HG03159 (cell line): ENCODE results near the gene CHD6.

ENCODE experiments used
- ATAC-seq: cut with Tn5 transposase; IDR thresholded peaks from one replicate; pipeline ENCODE4 v1.9.1; 2021; ENCODE audit warnings: mild to moderate bottlenecking, moderate library complexity; ENCODE audit not compliant: unreplicated experiment

CHD6 gene

DNA sequence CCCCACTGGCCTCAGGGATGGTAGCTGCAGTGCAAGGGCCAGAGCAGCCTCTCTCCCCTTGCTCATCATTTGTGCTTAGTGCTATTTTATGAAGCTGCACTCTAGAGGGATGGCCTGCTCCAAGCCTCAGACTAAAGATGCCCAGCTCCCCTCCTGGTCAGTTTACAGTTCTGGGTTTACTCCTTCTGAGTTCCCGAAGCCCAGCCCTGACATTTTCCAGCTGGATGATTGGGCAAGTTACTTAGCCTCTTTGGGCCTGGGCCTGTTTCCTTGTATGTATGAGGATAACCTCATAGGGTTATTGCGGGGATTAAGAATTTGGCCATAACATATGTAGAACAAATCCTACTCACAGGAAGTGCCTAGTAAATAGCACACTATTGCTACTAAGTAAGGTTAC lies 219.8 kb downstream of the CHD6 start:
- ATAC-seq, result no peak

- ATAC-seq, result no peak
Measured at GRCh38 chr20:41395667-41396664, 222.2 kb downstream of the CHD6 start.

- no peak for ATAC-seq
Measured at GRCh38 chr20:41394931-41395666, 223.1 kb downstream of the CHD6 start.

GRCh38 chr20:41394081-41394480 lies 224.1 kb downstream of the CHD6 start:
- ATAC-seq, result no peak

DNA sequence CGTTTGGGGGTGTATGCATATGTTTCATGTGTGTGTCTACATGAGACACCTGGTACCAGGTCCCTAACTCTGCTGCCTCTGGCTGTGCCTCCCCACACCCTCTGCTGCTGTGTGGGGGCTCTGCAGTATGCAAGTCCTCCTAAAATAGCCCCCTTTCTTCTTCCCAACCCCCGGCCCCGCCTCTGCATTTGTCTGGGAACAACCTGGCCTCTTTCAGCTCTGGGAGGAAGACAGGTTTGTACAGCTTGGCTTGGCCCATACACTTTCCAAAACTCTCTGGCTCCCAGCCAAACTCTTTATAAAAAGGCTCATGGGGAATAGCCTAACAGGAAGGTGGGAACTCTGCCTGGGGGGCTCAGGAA lies 224.5 kb downstream of the CHD6 start:
- ATAC-seq, result no peak

GRCh38 chr20:41392871-41393704 lies 225.1 kb downstream of the CHD6 start:
- no peak for ATAC-seq

- ATAC-seq, result no peak
Measured at GRCh38 chr20:41392295-41392694, 225.9 kb downstream of the CHD6 start.

DNA sequence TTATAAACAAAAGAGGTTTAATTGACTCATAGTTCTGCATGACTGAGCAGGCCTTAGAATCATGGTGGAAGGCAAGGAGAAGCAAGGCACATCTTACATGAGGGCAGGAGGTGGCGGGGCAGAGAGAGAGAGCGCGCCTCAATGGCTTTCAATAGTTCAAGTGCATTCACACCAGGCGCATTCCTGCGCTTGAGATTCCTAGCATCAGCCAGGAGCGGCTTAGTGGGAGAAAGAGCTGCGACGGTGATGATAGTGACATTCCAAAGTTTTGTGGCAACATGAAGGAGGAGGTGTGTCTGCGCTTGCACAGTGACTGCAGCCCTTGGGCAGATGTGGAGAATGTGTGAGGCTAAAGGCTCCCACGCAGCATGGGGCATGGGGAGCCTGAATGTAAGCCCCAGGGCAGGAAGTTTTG lies 226.6 kb downstream of the CHD6 start:
- ATAC-seq, result no peak

GRCh38 chr20:41390889-41391288 lies 227.3 kb downstream of the CHD6 start:
- ATAC-seq, result no peak

GRCh38 chr20:41387444-41387851 lies 230.7 kb downstream of the CHD6 start:
- no peak for ATAC-seq

- ATAC-seq, result no peak
Measured at GRCh38 chr20:41386502-41387427, 231.4 kb downstream of the CHD6 start.

DNA sequence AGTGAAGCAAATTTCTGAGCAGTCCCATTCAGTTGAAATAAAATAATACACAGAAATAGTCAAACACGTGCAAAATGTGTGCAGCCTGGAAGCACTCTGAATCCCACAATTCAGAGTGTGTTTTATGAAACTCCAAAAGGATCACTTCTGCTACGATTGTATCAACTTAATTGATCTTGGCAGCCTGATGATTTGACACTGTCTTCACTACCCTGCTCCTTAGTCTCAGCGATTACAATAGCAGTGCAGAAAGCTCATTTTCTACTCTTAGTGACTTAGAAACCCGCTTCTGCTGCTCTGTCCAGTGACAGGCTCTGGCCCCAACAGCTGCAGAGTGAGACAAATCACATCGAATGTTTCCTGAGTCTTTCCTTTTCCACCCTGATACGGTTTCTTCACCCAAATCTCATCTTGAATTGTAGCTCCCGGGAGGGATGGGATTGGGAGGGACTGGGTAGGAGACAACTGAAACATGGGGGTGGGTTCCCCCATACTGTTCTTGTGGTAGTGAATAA lies 235.3 kb downstream of the CHD6 start:
- ATAC-seq, result no peak

DNA sequence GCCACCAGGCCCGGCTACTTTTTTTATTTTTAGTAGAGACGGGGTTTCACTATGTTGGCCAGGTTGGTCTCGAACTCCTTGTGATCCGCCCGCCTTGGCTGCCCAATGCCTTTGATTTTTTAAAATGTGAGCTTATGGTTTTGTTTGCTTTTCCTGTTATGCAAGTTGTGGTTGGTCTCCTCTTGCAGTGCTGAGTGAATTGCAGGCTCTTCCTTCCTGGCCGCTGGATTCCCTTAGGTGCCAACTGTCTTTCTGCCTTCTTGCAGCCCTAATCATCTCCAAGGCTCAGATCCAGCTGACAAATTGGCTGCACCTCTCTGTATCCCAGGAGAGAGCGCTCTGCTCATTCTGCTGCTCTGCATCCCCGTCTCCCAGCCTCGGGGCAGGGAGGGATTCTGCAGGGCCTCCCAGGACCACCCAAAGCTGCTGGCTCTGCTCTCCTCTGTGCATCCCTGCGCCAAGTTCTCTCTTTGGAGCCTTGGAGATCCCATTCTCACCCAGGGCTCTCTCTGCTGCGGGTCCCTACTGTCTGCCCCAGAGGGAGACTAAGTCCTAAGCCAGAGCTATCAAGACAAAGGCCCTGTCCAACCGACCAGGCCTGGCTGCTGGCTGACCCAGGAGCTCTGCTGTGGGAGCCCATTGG lies 237.5 kb downstream of the CHD6 start:
- no peak for ATAC-seq

GRCh38 chr20:41379551-41379950 lies 238.6 kb downstream of the CHD6 start:
- no peak for ATAC-seq

- no peak for ATAC-seq
Measured at GRCh38 chr20:41377275-41377674, 240.9 kb downstream of the CHD6 start.

GRCh38 chr20:41376349-41376748 lies 241.8 kb downstream of the CHD6 start:
- no peak for ATAC-seq

- no peak for ATAC-seq
Measured at GRCh38 chr20:41375846-41376245, 242.3 kb downstream of the CHD6 start.

GRCh38 chr20:41373931-41374920 lies 244.0 kb downstream of the CHD6 start:
- ATAC-seq, result no peak
